ENCODE results near the gene IFNL4.
"Not testable (repeated sequence)": the region's sequence is repeated elsewhere in the genome, so short reads cannot be mapped to it uniquely, and the experiment has no call there.

IFNL4 gene

GRCh38 chr19:39219108-39219507 is 29.5 kb downstream of the IFNL4 start:
- DNase-seq, result not testable (repeated sequence)

GRCh38 chr19:39218230-39219007 is 30.2 kb downstream of the IFNL4 start:
- no peak for DNase-seq

- DNase-seq, result no peak
These were observed 31.6 kb downstream of the IFNL4 start for GRCh38 chr19:39217094-39217493.

- DNase-seq, result not testable (repeated sequence)
These were observed 33.3 kb downstream of the IFNL4 start for GRCh38 chr19:39215323-39215722.

DNA sequence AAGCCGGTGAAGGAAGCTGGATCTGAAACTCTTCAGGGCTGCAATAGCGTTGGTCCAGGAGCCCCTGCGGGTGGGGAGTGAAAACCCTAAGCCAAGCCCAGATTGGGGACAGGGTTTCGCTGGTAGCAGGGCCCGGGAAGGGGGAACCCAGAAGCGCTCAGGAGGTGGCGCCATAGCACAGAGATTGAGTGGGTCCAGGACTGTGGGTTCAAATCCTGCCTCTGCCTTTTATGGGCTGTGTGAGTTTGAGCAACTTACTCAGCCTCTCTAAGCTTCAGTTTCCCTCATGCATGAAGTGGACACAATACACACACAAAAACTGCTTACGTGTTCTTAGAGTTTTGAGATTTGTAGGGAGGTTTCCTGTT is 36.3 kb downstream of the IFNL4 start:
- peak in 1 of 2 donors; percentile 7 for DNase-seq

- DNase-seq, result no peak
These were observed 36.8 kb downstream of the IFNL4 start for GRCh38 chr19:39211731-39212374.

- no peak for DNase-seq
These were observed 39.5 kb downstream of the IFNL4 start for GRCh38 chr19:39209196-39209595.

DNA sequence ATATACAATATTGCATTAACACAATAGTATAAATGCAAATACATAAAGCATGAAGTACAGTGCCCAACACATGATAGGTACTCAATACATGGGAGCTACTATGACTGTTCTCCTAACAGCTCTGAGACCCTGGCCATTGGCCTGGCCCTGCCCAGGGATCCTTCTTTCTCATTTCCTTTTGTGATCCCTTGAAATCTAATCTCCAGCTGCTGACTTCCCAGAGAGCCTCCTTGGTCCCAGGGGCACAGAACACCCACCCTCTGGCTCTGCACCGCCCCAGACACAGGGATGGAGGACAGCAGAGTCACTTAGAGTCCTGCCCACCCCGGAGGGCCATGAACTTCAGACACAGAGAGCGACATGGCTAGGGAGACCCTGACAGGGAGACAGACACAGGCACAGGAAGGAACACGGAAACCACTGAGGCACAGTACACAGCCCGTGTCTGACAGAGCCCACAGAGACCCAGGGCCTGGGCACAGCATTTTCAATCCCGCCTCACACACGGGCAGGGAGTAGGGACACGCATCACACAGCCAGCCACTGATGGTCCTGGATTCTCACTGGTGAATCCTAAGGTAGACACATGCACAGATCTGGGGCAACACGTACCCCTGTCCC is 40.4 kb downstream of the IFNL4 start:
- DNase-seq, result no peak

DNA sequence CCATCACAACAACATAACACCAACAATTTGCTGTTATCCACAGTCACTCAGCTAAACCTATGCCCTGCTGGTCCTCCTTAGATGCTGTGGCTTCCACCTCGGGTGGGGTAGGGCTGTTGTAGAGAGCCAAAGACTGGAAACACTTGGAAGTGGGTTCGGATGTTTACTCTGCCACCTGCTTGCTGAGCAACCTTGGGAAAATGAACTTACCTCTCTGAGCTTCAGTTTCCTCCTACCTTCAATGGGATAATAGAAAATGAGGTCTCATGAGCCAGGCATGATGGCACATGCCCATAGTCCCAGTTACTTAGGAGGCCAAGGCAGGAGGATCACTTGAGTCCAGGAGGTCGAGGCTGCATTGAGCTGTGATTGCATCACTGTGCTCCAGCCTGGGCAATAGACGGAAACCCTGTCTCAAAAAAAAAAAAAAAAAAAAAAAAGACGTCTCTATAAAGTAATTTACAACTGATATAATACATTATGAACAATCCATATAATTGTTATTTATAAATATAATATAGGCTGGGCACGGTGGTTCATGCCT is 41.3 kb downstream of the IFNL4 start:
- DNase-seq, result no peak

DNA sequence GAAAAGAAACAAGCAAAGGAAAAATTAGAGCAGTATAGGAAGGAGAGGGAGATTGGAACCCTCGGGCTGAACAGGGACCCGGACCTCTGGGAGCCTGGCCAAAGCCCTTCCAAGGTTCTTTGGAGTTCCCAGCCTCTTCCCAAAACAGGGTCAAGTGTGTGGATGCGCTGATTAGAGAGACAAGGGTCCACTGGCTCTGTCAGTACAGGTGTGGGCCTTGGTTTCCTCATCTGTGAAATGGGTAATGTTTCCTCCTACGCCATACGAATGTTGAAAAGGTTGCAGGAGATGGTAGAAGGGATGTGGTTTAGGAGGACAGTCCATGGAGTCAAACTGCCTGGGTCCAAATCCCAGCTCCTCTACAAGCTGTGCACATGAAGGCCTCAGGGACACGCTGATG is 42.5 kb downstream of the IFNL4 start:
- no peak for DNase-seq

DNA sequence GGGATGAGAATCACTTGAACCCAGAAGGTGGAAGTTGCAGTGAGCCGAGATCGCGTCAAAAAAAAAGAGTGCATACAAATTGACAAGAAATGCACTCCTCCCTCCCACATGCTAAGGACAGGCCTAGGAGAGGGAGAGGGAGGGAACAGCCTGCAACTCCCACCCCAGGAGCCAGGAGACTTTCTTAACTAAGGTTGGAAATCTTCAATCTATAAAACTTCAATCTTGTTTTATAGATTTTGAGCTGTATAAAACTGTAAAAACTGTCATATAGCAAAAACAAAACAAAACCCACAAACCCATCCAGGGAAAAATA is 43.2 kb downstream of the IFNL4 start:
- no peak for DNase-seq

- DNase-seq, result no peak
These were observed 45.0 kb downstream of the IFNL4 start, which contains the start of gene SYCN for GRCh38 chr19:39203372-39204341. Gene SYCN, minus strand, starts transcription at chr19:39204263. Its CDS starts 9 bp downstream, at chr19:39204254.

DNA sequence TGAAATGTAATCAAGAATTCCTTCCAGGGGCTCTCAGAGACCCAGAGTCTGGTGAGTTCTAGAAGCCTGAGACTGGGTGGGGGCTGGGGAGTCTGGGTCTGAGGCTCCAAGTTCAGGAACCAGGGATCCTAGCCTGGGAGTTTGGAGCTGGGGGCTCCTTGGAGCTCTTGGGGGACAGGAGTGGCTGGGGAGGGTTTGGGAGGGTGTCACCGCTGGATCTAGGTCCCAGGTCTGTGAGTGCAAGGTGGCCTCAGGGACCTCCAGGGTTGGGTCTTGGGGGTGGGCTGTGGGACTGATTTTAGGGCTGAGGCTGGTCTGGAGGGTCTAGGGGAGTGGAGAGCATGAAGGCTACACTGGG is 45.7 kb downstream of the IFNL4 start:
- no peak for DNase-seq

GRCh38 chr19:39200803-39201115 is 47.9 kb downstream of the IFNL4 start:
- DNase-seq, result no peak

- no peak for DNase-seq
These were observed 48.4 kb downstream of the IFNL4 start for GRCh38 chr19:39200066-39200802.

- DNase-seq, result no peak
These were observed 49.6 kb downstream of the IFNL4 start for GRCh38 chr19:39199025-39199424.

GRCh38 chr19:39197808-39198207 is 50.8 kb downstream of the IFNL4 start:
- DNase-seq, result no peak

GRCh38 chr19:39196860-39197562 is 51.6 kb downstream of the IFNL4 start, which contains the start of gene NCCRP1:
Gene NCCRP1, plus strand, starts transcription at chr19:39196964. Its CDS starts 19 bp downstream, at chr19:39196983.
- DNase-seq, result no peak

DNA sequence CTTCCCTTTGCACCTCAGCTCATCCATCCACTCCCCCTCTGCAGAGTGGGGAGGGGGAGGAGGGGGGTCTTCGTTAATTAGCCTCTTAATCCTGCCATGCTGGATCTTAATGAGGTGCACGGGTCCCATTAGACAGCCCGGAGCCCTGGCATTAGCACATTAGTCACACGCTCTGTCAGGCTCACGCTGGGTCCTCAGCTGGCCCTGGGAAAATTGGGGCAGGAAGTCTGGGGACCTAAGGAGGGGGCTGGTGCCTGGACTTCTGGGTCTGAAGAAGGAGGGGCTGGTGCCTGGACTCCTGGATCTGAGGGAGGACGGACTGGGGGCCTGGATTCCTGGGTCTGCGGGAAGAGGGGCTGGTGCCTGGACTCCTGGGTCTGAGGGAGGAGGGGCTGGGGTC is 52.3 kb downstream of the IFNL4 start:
- DNase-seq, result no peak
